DND-41 (cell line): ENCODE results near the gene MAMDC2.

ENCODE experiments used
- CTCF ChIP-seq: IDR thresholded peaks from 2 replicates; pipeline ENCODE4 v1.5.1; 2012; ENCODE audit warnings: borderline replicate concordance, low read length, moderate library complexity, mild to moderate bottlenecking; ENCODE audit not compliant: poor library complexity, severe bottlenecking; ENCODE audit errors: extremely low read depth
- EZH2 ChIP-seq: IDR thresholded peaks from 3 replicates; pipeline ENCODE4 v1.6.1; 2012; ENCODE audit warnings: borderline replicate concordance, low read depth, mild to moderate bottlenecking, moderate library complexity, low read length, inconsistent platforms; ENCODE audit not compliant: severe bottlenecking

- TF ChIP-seq CTCF (no peak), EZH2 (no peak)
Observed at GRCh38 chr9:70030156-70030555, 13.5 kb upstream of the MAMDC2 start.
